K562 (cell line): ENCODE data around the gene HOXC5. TPM values are rescaled to one million over a fixed set of nuclear protein-coding genes. Genes with fewer than 3 reads are reported as not detected.

Source experiments
- CBFB ChIP-seq: sonication (generic); formaldehyde crosslinking; IDR thresholded peaks from 2 replicates; pipeline ENCODE4 v1.4.0; 2020; ENCODE audit warnings: mild to moderate bottlenecking, missing genetic modification reagents
- GATAD2A ChIP-seq: fragments of 450-650 bp; IDR thresholded peaks from 2 replicates; pipeline ENCODE4 v1.6.1; 2017
- JUND ChIP-seq, 2 experiments: IDR thresholded peaks; 2 replicates in 1 of 2; 3 replicates in 1 of 2; pipeline ENCODE4 v1.6.1; 2011; ENCODE audit warnings: borderline replicate concordance in 2 of 2, low read depth in 2 of 2, low read length in 2 of 2, improper control_type of control experiment in 1 of 2, missing biosample characterization in 1 of 2, missing genetic modification characterization in 1 of 2, missing genetic modification reagents in 1 of 2
- KDM4B ChIP-seq, 2 experiments: fragments of 450-650 bp in 1 of 2; sonication (generic) in 1 of 2; IDR thresholded peaks; 2 replicates each; pipeline ENCODE4 v1.6.1; 2016 to 2017; ENCODE audit warnings: borderline replicate concordance in 2 of 2, antibody characterized with exemption in 1 of 2, low read depth in 1 of 2, mild to moderate bottlenecking in 1 of 2
- MYBL2 ChIP-seq, 2 experiments: fragments of 450-650 bp in 1 of 2; sonication (generic) in 1 of 2; formaldehyde crosslinking in 1 of 2; IDR thresholded peaks; 2 replicates each; pipeline versions ENCODE4 v1.6.1 to v1.8.1; 2017 to 2022; ENCODE audit warnings: borderline replicate concordance in 1 of 2, inconsistent platforms in 1 of 2, low read depth in 1 of 2, mild to moderate bottlenecking in 1 of 2, missing genetic modification reagents in 1 of 2, moderate library complexity in 1 of 2
- NFATC3 ChIP-seq: fragments of 450-650 bp; IDR thresholded peaks from 2 replicates; pipeline ENCODE4 v1.6.1; 2017; ENCODE audit warnings: mild to moderate bottlenecking
- PML ChIP-seq: IDR thresholded peaks from 2 replicates; pipeline ENCODE4 v1.6.1; 2012; ENCODE audit warnings: low read length, inconsistent platforms
- SMARCE1 ChIP-seq: fragments of 450-650 bp; IDR thresholded peaks from 2 replicates; pipeline ENCODE4 v1.7.1; 2016; ENCODE audit warnings: mild to moderate bottlenecking
- TRIM28 ChIP-seq: fragments of 450-650 bp; IDR thresholded peaks from 2 replicates; pipeline ENCODE4 v1.6.1; 2017
- ZNF23 ChIP-seq: fragments of 250-450 bp; sonication (Bioruptor Pico); IDR thresholded peaks from 2 replicates; pipeline ENCODE4 v1.4.0; 2020; ENCODE audit warnings: mild to moderate bottlenecking
- ZNF3 ChIP-seq: fragments of 250-450 bp; sonication (Bioruptor Pico); IDR thresholded peaks from 2 replicates; pipeline ENCODE4 v1.5.0; 2021; ENCODE audit warnings: mild to moderate bottlenecking, moderate library complexity
- ZNF311 ChIP-seq: fragments of 250-450 bp; sonication (Bioruptor Pico); IDR thresholded peaks from 2 replicates; pipeline ENCODE4 v1.4.0; 2020; ENCODE audit warnings: mild to moderate bottlenecking, moderate library complexity
- ZNF717 ChIP-seq: fragments of 250-450 bp; sonication (Bioruptor Pico); IDR thresholded peaks from 2 replicates; pipeline ENCODE4 v1.5.0; 2021
- ZNF780A ChIP-seq: fragments of 250-450 bp; sonication (Bioruptor Pico); IDR thresholded peaks from 2 replicates; pipeline ENCODE4 v1.5.0; 2021; ENCODE audit warnings: mild to moderate bottlenecking
- ZNF785 ChIP-seq: fragments of 250-450 bp; sonication (Bioruptor Pico); IDR thresholded peaks from 2 replicates; pipeline ENCODE4 v1.4.0; 2020; ENCODE audit warnings: mild to moderate bottlenecking
- ZNF79 ChIP-seq: fragments of 250-450 bp; sonication (Bioruptor Pico); IDR thresholded peaks from 2 replicates; pipeline ENCODE4 v1.4.0; 2020; ENCODE audit warnings: low read depth, mild to moderate bottlenecking, moderate library complexity
- polyA plus RNA-seq, 8 experiments: library from polyadenylated mRNA; depleted of rRNA in 4 of 8; stranded (reverse) in 5 of 8; unstranded in 3 of 8; fragments of >200 nt; fragmentation: Nextera tagmentation in 2 of 8; fragmentation: Illumina TruSeq in 1 of 8; extraction: Ambion mirVana in 2 of 8; extraction: Trizol in 1 of 8; gene quantifications; 2 replicates each; pipeline versions ENCODE4 v1.2.1 to v1.2.3, GENCODE V29; 2011 to 2014; ENCODE audit warnings: inconsistent platforms in 1 of 8, missing spikeins in 1 of 8
- total RNA-seq, 7 experiments: library from RNA; depleted of rRNA in 6 of 7; stranded (reverse); fragments of >200 nt in 6 of 7; fragmentation: Illumina TruSeq in 2 of 7; extraction: Trizol in 2 of 7; gene quantifications; 2 replicates each; pipeline versions ENCODE4 v1.2.1 to v1.2.3, GENCODE V29; 2011 to 2021; ENCODE audit warnings: low replicate concordance in 1 of 7
- TF ChIP-seq, protein P1 (sequence below): fragments of 200-600 bp; sonication (generic); IDR thresholded peaks from one replicate; pipeline ENCODE4 v1.6.1; 2012; ENCODE audit warnings: mild to moderate bottlenecking, low read depth, low read length, inconsistent platforms
- TF ChIP-seq, protein P2 (sequence below): sonication (generic); IDR thresholded peaks from 2 replicates; pipeline ENCODE4 v1.6.1; 2016

Gene HOXC5
- total and polyA plus RNA-seq, 9 of the 15 experiments (the other 6 are each of a cell fraction or from before 2014, with no cell fraction given): 0.10 to 0.44 (median 0.18) TPM; not detected in 4

- TF ChIP-seq, protein P1, sequence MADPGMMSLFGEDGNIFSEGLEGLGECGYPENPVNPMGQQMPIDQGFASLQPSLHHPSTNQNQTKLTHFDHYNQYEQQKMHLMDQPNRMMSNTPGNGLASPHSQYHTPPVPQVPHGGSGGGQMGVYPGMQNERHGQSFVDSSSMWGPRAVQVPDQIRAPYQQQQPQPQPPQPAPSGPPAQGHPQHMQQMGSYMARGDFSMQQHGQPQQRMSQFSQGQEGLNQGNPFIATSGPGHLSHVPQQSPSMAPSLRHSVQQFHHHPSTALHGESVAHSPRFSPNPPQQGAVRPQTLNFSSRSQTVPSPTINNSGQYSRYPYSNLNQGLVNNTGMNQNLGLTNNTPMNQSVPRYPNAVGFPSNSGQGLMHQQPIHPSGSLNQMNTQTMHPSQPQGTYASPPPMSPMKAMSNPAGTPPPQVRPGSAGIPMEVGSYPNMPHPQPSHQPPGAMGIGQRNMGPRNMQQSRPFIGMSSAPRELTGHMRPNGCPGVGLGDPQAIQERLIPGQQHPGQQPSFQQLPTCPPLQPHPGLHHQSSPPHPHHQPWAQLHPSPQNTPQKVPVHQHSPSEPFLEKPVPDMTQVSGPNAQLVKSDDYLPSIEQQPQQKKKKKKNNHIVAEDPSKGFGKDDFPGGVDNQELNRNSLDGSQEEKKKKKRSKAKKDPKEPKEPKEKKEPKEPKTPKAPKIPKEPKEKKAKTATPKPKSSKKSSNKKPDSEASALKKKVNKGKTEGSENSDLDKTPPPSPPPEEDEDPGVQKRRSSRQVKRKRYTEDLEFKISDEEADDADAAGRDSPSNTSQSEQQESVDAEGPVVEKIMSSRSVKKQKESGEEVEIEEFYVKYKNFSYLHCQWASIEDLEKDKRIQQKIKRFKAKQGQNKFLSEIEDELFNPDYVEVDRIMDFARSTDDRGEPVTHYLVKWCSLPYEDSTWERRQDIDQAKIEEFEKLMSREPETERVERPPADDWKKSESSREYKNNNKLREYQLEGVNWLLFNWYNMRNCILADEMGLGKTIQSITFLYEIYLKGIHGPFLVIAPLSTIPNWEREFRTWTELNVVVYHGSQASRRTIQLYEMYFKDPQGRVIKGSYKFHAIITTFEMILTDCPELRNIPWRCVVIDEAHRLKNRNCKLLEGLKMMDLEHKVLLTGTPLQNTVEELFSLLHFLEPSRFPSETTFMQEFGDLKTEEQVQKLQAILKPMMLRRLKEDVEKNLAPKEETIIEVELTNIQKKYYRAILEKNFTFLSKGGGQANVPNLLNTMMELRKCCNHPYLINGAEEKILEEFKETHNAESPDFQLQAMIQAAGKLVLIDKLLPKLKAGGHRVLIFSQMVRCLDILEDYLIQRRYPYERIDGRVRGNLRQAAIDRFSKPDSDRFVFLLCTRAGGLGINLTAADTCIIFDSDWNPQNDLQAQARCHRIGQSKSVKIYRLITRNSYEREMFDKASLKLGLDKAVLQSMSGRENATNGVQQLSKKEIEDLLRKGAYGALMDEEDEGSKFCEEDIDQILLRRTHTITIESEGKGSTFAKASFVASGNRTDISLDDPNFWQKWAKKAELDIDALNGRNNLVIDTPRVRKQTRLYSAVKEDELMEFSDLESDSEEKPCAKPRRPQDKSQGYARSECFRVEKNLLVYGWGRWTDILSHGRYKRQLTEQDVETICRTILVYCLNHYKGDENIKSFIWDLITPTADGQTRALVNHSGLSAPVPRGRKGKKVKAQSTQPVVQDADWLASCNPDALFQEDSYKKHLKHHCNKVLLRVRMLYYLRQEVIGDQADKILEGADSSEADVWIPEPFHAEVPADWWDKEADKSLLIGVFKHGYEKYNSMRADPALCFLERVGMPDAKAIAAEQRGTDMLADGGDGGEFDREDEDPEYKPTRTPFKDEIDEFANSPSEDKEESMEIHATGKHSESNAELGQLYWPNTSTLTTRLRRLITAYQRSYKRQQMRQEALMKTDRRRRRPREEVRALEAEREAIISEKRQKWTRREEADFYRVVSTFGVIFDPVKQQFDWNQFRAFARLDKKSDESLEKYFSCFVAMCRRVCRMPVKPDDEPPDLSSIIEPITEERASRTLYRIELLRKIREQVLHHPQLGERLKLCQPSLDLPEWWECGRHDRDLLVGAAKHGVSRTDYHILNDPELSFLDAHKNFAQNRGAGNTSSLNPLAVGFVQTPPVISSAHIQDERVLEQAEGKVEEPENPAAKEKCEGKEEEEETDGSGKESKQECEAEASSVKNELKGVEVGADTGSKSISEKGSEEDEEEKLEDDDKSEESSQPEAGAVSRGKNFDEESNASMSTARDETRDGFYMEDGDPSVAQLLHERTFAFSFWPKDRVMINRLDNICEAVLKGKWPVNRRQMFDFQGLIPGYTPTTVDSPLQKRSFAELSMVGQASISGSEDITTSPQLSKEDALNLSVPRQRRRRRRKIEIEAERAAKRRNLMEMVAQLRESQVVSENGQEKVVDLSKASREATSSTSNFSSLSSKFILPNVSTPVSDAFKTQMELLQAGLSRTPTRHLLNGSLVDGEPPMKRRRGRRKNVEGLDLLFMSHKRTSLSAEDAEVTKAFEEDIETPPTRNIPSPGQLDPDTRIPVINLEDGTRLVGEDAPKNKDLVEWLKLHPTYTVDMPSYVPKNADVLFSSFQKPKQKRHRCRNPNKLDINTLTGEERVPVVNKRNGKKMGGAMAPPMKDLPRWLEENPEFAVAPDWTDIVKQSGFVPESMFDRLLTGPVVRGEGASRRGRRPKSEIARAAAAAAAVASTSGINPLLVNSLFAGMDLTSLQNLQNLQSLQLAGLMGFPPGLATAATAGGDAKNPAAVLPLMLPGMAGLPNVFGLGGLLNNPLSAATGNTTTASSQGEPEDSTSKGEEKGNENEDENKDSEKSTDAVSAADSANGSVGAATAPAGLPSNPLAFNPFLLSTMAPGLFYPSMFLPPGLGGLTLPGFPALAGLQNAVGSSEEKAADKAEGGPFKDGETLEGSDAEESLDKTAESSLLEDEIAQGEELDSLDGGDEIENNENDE: peak; percentile 20
- no peak for TF ChIP-seq ZNF717
- TF ChIP-seq SMARCE1: no peak
- no peak for TF ChIP-seq ZNF79 (CRISPR knock-in tag)
- no peak for TF ChIP-seq ZNF785 (CRISPR knock-in tag)
- TF ChIP-seq ZNF780A (CRISPR knock-in tag): no peak
- no peak for TF ChIP-seq KDM4B (IDR thresholded peaks at IDR 0.05; ENCODE audit: borderline replicate concordance in 2 of 2, low read depth in 1 of 2)
- TF ChIP-seq CBFB (CRISPR knock-in tag): no peak
- no peak for TF ChIP-seq ZNF311 (CRISPR knock-in tag)
- TF ChIP-seq ZNF23 (CRISPR knock-in tag): no peak
- TF ChIP-seq PML: no peak
- TF ChIP-seq, protein P2, sequence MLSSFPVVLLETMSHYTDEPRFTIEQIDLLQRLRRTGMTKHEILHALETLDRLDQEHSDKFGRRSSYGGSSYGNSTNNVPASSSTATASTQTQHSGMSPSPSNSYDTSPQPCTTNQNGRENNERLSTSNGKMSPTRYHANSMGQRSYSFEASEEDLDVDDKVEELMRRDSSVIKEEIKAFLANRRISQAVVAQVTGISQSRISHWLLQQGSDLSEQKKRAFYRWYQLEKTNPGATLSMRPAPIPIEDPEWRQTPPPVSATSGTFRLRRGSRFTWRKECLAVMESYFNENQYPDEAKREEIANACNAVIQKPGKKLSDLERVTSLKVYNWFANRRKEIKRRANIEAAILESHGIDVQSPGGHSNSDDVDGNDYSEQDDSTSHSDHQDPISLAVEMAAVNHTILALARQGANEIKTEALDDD: no peak
- TF ChIP-seq NFATC3: no peak
- TF ChIP-seq MYBL2 (IDR thresholded peaks at IDR 0.05; ENCODE audit: low read depth): no peak
- TF ChIP-seq MYBL2 (CRISPR knock-in tag; IDR thresholded peaks at IDR 0.05; ENCODE audit: borderline replicate concordance): no peak
- no peak for TF ChIP-seq ZNF3 (CRISPR knock-in tag)
- TF ChIP-seq GATAD2A: peak; percentile 66; the same call in 1 of the 2 replicates
- TF ChIP-seq JUND (IDR thresholded peaks at IDR 0.05; ENCODE audit: borderline replicate concordance, low read depth, low read length): peak; percentile 23; the same call in 1 of the 2 replicates
- TF ChIP-seq JUND (tag; IDR thresholded peaks at IDR 0.05; ENCODE audit: borderline replicate concordance, low read depth, low read length): 0 out of 3 replicates have a peak, but pooled peaks have one; percentile 47
- no peak for TF ChIP-seq TRIM28
These were observed 33.2 kb upstream of the HOXC5 start (continued) for GRCh38 chr12:53999559-54000115.
